ENCODE results near the gene FTO.

GRCh38 chr16:54144572-54144947 lies 440.6 kb downstream of the FTO start:
- TF ChIP-seq, protein P1, sequence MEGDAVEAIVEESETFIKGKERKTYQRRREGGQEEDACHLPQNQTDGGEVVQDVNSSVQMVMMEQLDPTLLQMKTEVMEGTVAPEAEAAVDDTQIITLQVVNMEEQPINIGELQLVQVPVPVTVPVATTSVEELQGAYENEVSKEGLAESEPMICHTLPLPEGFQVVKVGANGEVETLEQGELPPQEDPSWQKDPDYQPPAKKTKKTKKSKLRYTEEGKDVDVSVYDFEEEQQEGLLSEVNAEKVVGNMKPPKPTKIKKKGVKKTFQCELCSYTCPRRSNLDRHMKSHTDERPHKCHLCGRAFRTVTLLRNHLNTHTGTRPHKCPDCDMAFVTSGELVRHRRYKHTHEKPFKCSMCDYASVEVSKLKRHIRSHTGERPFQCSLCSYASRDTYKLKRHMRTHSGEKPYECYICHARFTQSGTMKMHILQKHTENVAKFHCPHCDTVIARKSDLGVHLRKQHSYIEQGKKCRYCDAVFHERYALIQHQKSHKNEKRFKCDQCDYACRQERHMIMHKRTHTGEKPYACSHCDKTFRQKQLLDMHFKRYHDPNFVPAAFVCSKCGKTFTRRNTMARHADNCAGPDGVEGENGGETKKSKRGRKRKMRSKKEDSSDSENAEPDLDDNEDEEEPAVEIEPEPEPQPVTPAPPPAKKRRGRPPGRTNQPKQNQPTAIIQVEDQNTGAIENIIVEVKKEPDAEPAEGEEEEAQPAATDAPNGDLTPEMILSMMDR (IDR thresholded peaks at IDR 0.05) = no peak
- no peak for TF ChIP-seq POLR2A (IDR thresholded peaks at IDR 0.05)
